Right lobe of liver (tissue), 4 donors: ENCODE results near the gene STK35.

Experiments
- CTCF ChIP-seq, 4 donors: fragments of 200-600 bp in 3 of 4; fragments of 450-650 bp in 1 of 4; IDR thresholded peaks; one replicate each; pipeline versions ENCODE4 v1.5.1 to v1.8.0; 2016 to 2022; ENCODE audit warnings: antibody characterized with exemption in 4 of 4, mild to moderate bottlenecking in 2 of 4
- POLR2A ChIP-seq: fragments of 450-650 bp; IDR thresholded peaks from one replicate; pipeline ENCODE4 v1.6.1; 2017; ENCODE audit warnings: antibody characterized with exemption, mild to moderate bottlenecking
- donor health status: DM: no; HTN: no; CAD: no.
- donor health status: DM: no; HTN: no; CAD: no.
- donor health status: DM: no; HTN: yes; CAD: no.

- TF ChIP-seq CTCF (IDR thresholded peaks at IDR 0.05) (no peak), POLR2A (no peak)
Observed at GRCh38 chr20:2167112-2167511, 65.5 kb downstream of the STK35 start.
